Kidney epithelial cell (primary cell): Measurements from ENCODE around the gene CRB3. TPM values are rescaled to one million over a fixed set of nuclear protein-coding genes. Genes with fewer than 3 reads are reported as not detected.

Experiments
- DNase-seq: peaks from one replicate; pipeline ENCODE4 v3.0.0-alpha.2; 2010; ENCODE audit warnings: low read depth
- H3K27me3 ChIP-seq: 2 replicates; pipeline ENCODE4 v1.6.0; 2011; ENCODE audit warnings: low read length; ENCODE audit not compliant: control insufficient read depth, insufficient read depth
- H3K36me3 ChIP-seq: 2 replicates; pipeline ENCODE4 v1.5.1; 2011; ENCODE audit warnings: low read length; ENCODE audit not compliant: control insufficient read depth, insufficient read depth
- H3K4me3 ChIP-seq: 2 replicates; pipeline ENCODE4 v1.5.1; 2011; ENCODE audit warnings: low read depth, mild to moderate bottlenecking, control low read depth, low read length
- CTCF ChIP-seq: IDR thresholded peaks from 2 replicates; pipeline ENCODE4 v1.5.1; 2011; ENCODE audit warnings: mild to moderate bottlenecking, moderate library complexity, low read length, control low read depth, inconsistent platforms; ENCODE audit not compliant: insufficient read depth, poor library complexity, severe bottlenecking
- total RNA-seq: library from RNA; depleted of rRNA; stranded (reverse); fragments of >200 nt; gene quantifications from 2 replicates; pipeline ENCODE4 v1.2.3, GENCODE V29; 2015

Gene CRB3
- total RNA-seq, 1 donor from 2014 or later, result 87.8 TPM

- H3K36me3 ChIP-seq, result no peaks in the 10 kb centered on the region
- no peak for DNase-seq
- no peak overlapping the region for H3K4me3 ChIP-seq
- H3K27me3 ChIP-seq, result no peaks in the 10 kb centered on the region
- TF ChIP-seq CTCF, result no peak
Measured at GRCh38 chr19:6483235-6483634, 19.2 kb downstream of the CRB3 start.

GRCh38 chr19:6484230-6484629, 20.2 kb downstream of the CRB3 start:
- Histone ChIP-seq H3K27me3 (no peaks in the 10 kb centered on the region), H3K4me3 (no peak overlapping the region), H3K36me3 (no peaks in the 10 kb centered on the region)
- TF ChIP-seq CTCF, result no peak
- DNase-seq, result no peak

- Histone ChIP-seq H3K36me3 (no peaks in the 10 kb centered on the region), H3K4me3 (no peak overlapping the region), H3K27me3 (no peaks in the 10 kb centered on the region)
- DNase-seq, result no peak
- no peak for TF ChIP-seq CTCF
Measured at GRCh38 chr19:6484831-6485230, 20.8 kb downstream of the CRB3 start.

GRCh38 chr19:6489278-6490061, 25.4 kb downstream of the CRB3 start:
- H3K36me3 ChIP-seq, result no peaks in the 10 kb centered on the region
- H3K4me3 ChIP-seq, result no peak overlapping the region
- no peak for DNase-seq
- TF ChIP-seq CTCF, result no peak
- H3K27me3 ChIP-seq, result no peaks in the 10 kb centered on the region

GRCh38 chr19:6490134-6490533, 26.1 kb downstream of the CRB3 start:
- Histone ChIP-seq H3K4me3 (no peak overlapping the region), H3K36me3 (no peaks in the 10 kb centered on the region), H3K27me3 (no peaks in the 10 kb centered on the region)
- DNase-seq, result no peak
- no peak for TF ChIP-seq CTCF
